Skin epidermis (tissue), 12 donors: ENCODE data around the gene DNAJC4.

Source experiments
- H3K27ac ChIP-seq, 21 experiments: fragments of 200-600 bp; sonication (generic) in 11 of 21; one replicate each; pipeline ENCODE4 v1.5.0; 2020; ENCODE audit warnings: mild to moderate bottlenecking in 3 of 21, inconsistent platforms in 2 of 21, moderate library complexity in 2 of 21
- H3K4me3 ChIP-seq, 7 experiments: fragments of 200-600 bp; sonication (generic) in 2 of 7; one replicate each; pipeline ENCODE4 v1.5.0; 2020; ENCODE audit warnings: inconsistent platforms in 2 of 7, mild to moderate bottlenecking in 2 of 7, moderate library complexity in 1 of 7

DNAJC4 gene

GRCh38 chr11:64230171-64230984 lies at the start of gene DNAJC4:
DNAJC4 (plus strand) TSS chr11:64230548; CDS start chr11:64230855, 307 bp downstream.
- Histone ChIP-seq H3K27ac (peak within 1 kb of the TSS; percentile 76 to 93 (median 87)), H3K4me3 (peak within 1 kb of the TSS; percentile 48 to 76 (median 67))

- Histone ChIP-seq H3K27ac (peak overlapping the region in 12 of 21 experiments; percentile 7 to 78 (median 60)), H3K4me3 (no peak overlapping the region)
These were observed 49.5 kb upstream of the DNAJC4 start for GRCh38 chr11:64180891-64181290.

GRCh38 chr11:64181506-64182411 lies 48.6 kb upstream of the DNAJC4 start:
- Histone ChIP-seq H3K27ac (peak overlapping the region in 18 of 21 experiments; percentile 7 to 78 (median 55)), H3K4me3 (no peak overlapping the region)

- Histone ChIP-seq H3K4me3 (no peak overlapping the region), H3K27ac (peak overlapping the region in 2 of 21 experiments; percentile 49 to 94)
These were observed 46.5 kb upstream of the DNAJC4 start for GRCh38 chr11:64183890-64184289.

GRCh38 chr11:64185175-64185692 lies 45.1 kb upstream of the DNAJC4 start:
- Histone ChIP-seq H3K4me3 (peak overlapping the region in 6 of 7 experiments; percentile 38 to 77 (median 62)), H3K27ac (peak overlapping the region; percentile 62 to 95 (median 88))

- peak within 1 kb of the TSS in 6 of 7 experiments; percentile 38 to 77 (median 62) for H3K4me3 ChIP-seq
- peak within 1 kb of the TSS; percentile 62 to 97 (median 90) for H3K27ac ChIP-seq
These were observed 44.5 kb upstream of the DNAJC4 start, which contains the start of gene STIP1 for GRCh38 chr11:64185693-64186491. STIP1 (plus strand) TSS chr11:64186171; CDS start chr11:64186262, 91 bp downstream.

GRCh38 chr11:64186492-64187165 lies 43.7 kb upstream of the DNAJC4 start:
- Histone ChIP-seq H3K27ac (peak overlapping the region in 6 of 21 experiments; percentile 61 to 97 (median 86)), H3K4me3 (no peak overlapping the region)

- Histone ChIP-seq H3K27ac (no peak overlapping the region), H3K4me3 (no peak overlapping the region)
These were observed 37.9 kb upstream of the DNAJC4 start for GRCh38 chr11:64192434-64192833.

- H3K27ac ChIP-seq: no peak overlapping the region
These were observed 33.7 kb upstream of the DNAJC4 start for GRCh38 chr11:64196626-64197025.

GRCh38 chr11:64198511-64198910 lies 31.8 kb upstream of the DNAJC4 start:
- Histone ChIP-seq H3K4me3 (no peak overlapping the region), H3K27ac (no peak overlapping the region)

More at GRCh38 chr11:64196626-64197025, 33.7 kb upstream of the DNAJC4 start:
- H3K4me3 ChIP-seq: no peak overlapping the region

- H3K27ac ChIP-seq: no peak overlapping the region
- H3K4me3 ChIP-seq: no peak overlapping the region
These were observed 28.8 kb upstream of the DNAJC4 start for GRCh38 chr11:64201543-64201942.

- H3K4me3 ChIP-seq: no peak overlapping the region
These were observed 27.4 kb upstream of the DNAJC4 start for GRCh38 chr11:64202992-64203391.

GRCh38 chr11:64203421-64204079 lies 26.8 kb upstream of the DNAJC4 start:
- Histone ChIP-seq H3K27ac (peak overlapping the region in 1 of 21 experiments; percentile 43), H3K4me3 (no peak overlapping the region)

More at GRCh38 chr11:64202992-64203391, 27.4 kb upstream of the DNAJC4 start:
- H3K27ac ChIP-seq: no peak overlapping the region

GRCh38 chr11:64204080-64204440 lies 26.3 kb upstream of the DNAJC4 start:
- peak overlapping the region in 1 of 21 experiments; percentile 43 for H3K27ac ChIP-seq
- no peak overlapping the region for H3K4me3 ChIP-seq

GRCh38 chr11:64204464-64204989 lies 25.8 kb upstream of the DNAJC4 start:
- Histone ChIP-seq H3K4me3 (no peak overlapping the region), H3K27ac (peak overlapping the region in 8 of 21 experiments; percentile 43 to 97 (median 88))

- peak within 1 kb of the TSS; percentile 33 to 54 (median 39) for H3K4me3 ChIP-seq
These were observed 23.7 kb upstream of the DNAJC4 start, which contains the start of gene FERMT3 for GRCh38 chr11:64206457-64207255. FERMT3 (plus strand) TSS chr11:64206721; CDS start chr11:64207365, 644 bp downstream.

More at GRCh38 chr11:64206457-64207255, 23.7 kb upstream of the DNAJC4 start, which contains the start of gene FERMT3:
- H3K27ac ChIP-seq: peak within 1 kb of the TSS in 20 of 21 experiments; percentile 58 to 97 (median 88)
